ENCODE data around the gene FITM2. TPM values are rescaled to one million over a fixed set of nuclear protein-coding genes. Genes with fewer than 3 reads are reported as not detected.
"Not testable (repeated sequence)": the region's sequence is repeated elsewhere in the genome, so short reads cannot be mapped to it uniquely, and the experiment has no call there.

FITM2 gene
- total RNA-seq, 2 experiments from 2014 or later: 2.0 to 2.1 TPM

DNA sequence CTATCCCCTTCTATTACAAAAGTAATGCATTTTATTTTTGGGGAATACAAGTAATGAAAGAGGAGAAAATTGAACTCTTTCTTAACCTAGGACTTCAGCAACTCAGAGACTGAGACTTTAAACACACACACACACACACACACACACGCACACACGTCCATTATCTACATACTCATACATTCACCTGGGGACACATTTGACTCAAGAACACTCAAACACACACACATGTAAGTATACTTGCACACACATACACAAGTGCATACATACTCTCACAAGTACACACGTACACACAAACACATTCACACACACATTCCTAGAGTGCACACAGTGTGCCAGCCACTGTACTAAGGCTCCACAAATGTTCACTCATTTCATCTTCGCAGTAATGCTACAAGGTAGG, 23.7 kb upstream of the FITM2 start:
- H3K36me3 Mint-ChIP-seq (ENCODE audit: low read depth): no peaks in the 10 kb centered on the region
- H3K27ac Mint-ChIP-seq: no peak overlapping the region
- H3K27me3 Mint-ChIP-seq: peaks cover 4% of the 10 kb centered on the region
- DNase-seq (no peak), ATAC-seq (no peak)
- ChIA-PET CTCF (interaction anchor here (1.1 kb wide), 1 partner anchor 118 kb away, joined by 3 read pairs; no protein-coding TSS in a partner anchor), POLR2A (no interaction called here)
- no peak overlapping the region for H3K4me3 Mint-ChIP-seq
- intact Hi-C loops (cut with micrococcal nuclease): no loop called here
- H3K9me3 Mint-ChIP-seq: no peaks in the 10 kb centered on the region
- TF ChIP-seq, protein P1, sequence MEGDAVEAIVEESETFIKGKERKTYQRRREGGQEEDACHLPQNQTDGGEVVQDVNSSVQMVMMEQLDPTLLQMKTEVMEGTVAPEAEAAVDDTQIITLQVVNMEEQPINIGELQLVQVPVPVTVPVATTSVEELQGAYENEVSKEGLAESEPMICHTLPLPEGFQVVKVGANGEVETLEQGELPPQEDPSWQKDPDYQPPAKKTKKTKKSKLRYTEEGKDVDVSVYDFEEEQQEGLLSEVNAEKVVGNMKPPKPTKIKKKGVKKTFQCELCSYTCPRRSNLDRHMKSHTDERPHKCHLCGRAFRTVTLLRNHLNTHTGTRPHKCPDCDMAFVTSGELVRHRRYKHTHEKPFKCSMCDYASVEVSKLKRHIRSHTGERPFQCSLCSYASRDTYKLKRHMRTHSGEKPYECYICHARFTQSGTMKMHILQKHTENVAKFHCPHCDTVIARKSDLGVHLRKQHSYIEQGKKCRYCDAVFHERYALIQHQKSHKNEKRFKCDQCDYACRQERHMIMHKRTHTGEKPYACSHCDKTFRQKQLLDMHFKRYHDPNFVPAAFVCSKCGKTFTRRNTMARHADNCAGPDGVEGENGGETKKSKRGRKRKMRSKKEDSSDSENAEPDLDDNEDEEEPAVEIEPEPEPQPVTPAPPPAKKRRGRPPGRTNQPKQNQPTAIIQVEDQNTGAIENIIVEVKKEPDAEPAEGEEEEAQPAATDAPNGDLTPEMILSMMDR (IDR thresholded peaks at IDR 0.05): no peak
- no peaks in the 10 kb centered on the region for H3K4me1 Mint-ChIP-seq (ENCODE audit: low read depth)

DNA sequence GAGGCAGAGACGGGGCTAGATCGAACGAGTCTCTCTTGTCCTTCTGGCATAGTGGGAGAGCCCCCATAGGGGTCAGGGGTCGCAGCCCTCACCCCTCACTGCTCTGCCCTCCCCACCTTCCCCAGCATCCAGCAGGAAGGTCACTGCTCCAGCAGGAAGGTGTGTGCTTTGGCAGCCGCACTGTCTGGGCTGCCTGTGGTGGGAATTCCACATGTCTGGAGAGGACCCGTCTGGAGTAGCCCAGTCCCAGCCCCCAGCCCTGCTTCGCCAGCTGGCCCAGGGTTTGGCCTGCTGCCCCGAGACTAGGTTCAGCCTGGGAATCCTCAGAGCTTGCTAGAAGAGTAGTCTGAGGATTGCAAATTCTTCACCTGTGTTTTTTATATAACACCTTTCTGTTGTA, 23.3 kb upstream of the FITM2 start:
- TF ChIP-seq, protein P1 (IDR thresholded peaks at IDR 0.05): no peak
- ATAC-seq (no peak), DNase-seq (no peak)
- Mint-ChIP-seq H3K27ac (no peak overlapping the region), H3K9me3 (no peaks in the 10 kb centered on the region), H3K4me3 (no peak overlapping the region), H3K27me3 (peaks cover 4% of the 10 kb centered on the region), H3K36me3 (ENCODE audit: low read depth) (no peaks in the 10 kb centered on the region), H3K4me1 (ENCODE audit: low read depth) (no peaks in the 10 kb centered on the region)
- intact Hi-C loops (cut with micrococcal nuclease): no loop called here
- CTCF ChIA-PET: interaction anchor here (1.1 kb wide), 1 partner anchor 117 kb away, joined by 3 read pairs; no protein-coding TSS in a partner anchor
- POLR2A ChIA-PET: no interaction called here

DNA sequence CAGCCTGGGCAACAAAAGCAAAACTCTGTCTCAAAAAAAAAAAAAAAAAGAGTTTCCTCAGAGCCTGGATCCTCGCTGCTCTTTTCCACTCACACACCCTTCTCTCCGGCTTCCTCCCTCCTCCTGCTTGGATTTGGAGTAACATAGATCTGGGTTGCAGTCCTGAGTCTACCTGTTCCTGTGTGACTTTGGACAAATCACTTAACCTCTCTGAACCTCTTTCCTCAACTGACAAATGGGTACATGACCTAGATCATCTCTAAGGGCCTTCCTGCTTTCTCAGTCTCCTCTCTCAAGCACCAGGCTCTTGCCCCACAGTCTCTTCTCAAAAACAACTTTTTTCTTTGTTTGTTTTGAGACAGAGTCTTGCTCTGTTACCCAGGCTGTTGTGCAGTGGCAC, 20.2 kb upstream of the FITM2 start:
- CTCF ChIA-PET: interaction anchor here (1.4 to 1.7 kb wide), 2 partner anchors 20 to 115 kb away, joined by 3 read pairs; partner anchors contain the start of gene FITM2

DNA sequence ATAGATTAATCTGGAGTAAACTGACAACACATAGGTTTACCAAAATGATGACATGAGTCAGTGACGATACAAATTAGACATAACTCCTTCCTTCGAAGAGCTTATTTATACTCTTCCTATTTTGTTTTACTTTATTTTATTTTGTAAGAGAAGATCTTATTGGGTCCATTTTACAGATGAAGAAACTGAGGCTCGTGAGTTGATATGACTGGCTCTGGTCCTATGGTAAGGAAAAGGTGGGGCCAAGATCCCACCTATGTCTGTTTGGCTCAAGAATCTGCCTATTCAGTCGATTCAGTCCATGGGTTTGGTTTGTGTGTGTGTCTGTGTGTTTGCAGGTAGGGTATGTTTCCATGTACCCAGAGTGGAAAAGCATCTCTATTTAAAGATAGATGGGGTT, 17.4 kb upstream of the FITM2 start:
- intact Hi-C loops (cut with micrococcal nuclease): no loop called here

More for the DNA sequence above, 20.2 kb upstream of the FITM2 start:
- Mint-ChIP-seq H3K9me3 (no peaks in the 10 kb centered on the region), H3K4me3 (no peak overlapping the region), H3K4me1 (ENCODE audit: low read depth) (no peaks in the 10 kb centered on the region), H3K27ac (no peak overlapping the region), H3K27me3 (no peaks in the 10 kb centered on the region), H3K36me3 (ENCODE audit: low read depth) (no peaks in the 10 kb centered on the region)
- ATAC-seq: no peak
- POLR2A ChIA-PET: no interaction called here
- intact Hi-C loops (cut with micrococcal nuclease): no loop called here
- TF ChIP-seq, protein P1 (IDR thresholded peaks at IDR 0.05): no peak
- DNase-seq: no peak

DNA sequence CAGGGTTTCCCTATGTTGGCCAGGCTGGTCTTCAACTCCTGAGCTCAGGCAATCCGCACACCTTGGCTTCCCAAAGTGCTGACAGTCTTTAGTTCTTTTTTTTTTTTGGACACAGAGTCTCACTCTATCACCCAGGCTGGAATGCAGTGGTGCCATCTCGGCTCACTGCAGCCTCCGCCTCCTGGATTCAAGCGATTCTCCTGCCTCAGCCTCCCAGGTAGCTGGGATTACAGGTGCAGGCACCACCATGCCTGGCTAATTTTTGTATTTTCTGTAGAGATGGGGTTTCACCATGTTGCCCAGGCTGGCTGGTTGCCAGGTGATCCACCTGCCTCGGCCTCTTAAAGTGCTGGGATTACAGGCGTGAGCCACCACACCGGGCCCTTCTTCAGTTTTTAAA, 16.7 kb upstream of the FITM2 start:
- H3K4me1 Mint-ChIP-seq (ENCODE audit: low read depth); H3K27me3 Mint-ChIP-seq; ATAC-seq; H3K4me3 Mint-ChIP-seq; H3K36me3 Mint-ChIP-seq (ENCODE audit: low read depth); H3K9me3 Mint-ChIP-seq; intact Hi-C loops (cut with micrococcal nuclease); H3K27ac Mint-ChIP-seq; DNase-seq; POLR2A ChIA-PET: not testable (repeated sequence)
- CTCF ChIA-PET: interaction anchor here (1.1 to 4.7 kb wide), 3 partner anchors 10 to 16 kb away, joined by 4 to 25 read pairs (median 4); partner anchors contain the start of gene FITM2

More for the DNA sequence above, 17.4 kb upstream of the FITM2 start:
- H3K36me3 Mint-ChIP-seq (ENCODE audit: low read depth): no peaks in the 10 kb centered on the region
- no peaks in the 10 kb centered on the region for H3K9me3 Mint-ChIP-seq
- TF ChIP-seq, protein P1 (IDR thresholded peaks at IDR 0.05): no peak
- ChIA-PET CTCF (interaction anchor here (1.1 to 4.7 kb wide), 2 partner anchors 11 to 17 kb away, joined by 4 to 25 read pairs; partner anchors contain the start of gene FITM2), POLR2A (no interaction called here)
- DNase-seq (no peak), ATAC-seq (no peak)
- H3K4me3 Mint-ChIP-seq: no peak overlapping the region
- no peaks in the 10 kb centered on the region for H3K27me3 Mint-ChIP-seq
- H3K4me1 Mint-ChIP-seq (ENCODE audit: low read depth): no peaks in the 10 kb centered on the region
- H3K27ac Mint-ChIP-seq: no peak overlapping the region
